GM19043 (cell line): ENCODE data around the gene PIGS.
A peak's percentile ranks its signal among the peaks of the same experiment; 100 is the strongest.
"Not testable (repeated sequence)": the region's sequence is repeated elsewhere in the genome, so short reads cannot be mapped to it uniquely, and the experiment has no call there.

Experiments
- ATAC-seq: cut with Tn5 transposase; IDR thresholded peaks from one replicate; pipeline ENCODE4 v1.9.1; 2021; ENCODE audit warnings: low read depth; ENCODE audit not compliant: unreplicated experiment

PIGS gene

DNA sequence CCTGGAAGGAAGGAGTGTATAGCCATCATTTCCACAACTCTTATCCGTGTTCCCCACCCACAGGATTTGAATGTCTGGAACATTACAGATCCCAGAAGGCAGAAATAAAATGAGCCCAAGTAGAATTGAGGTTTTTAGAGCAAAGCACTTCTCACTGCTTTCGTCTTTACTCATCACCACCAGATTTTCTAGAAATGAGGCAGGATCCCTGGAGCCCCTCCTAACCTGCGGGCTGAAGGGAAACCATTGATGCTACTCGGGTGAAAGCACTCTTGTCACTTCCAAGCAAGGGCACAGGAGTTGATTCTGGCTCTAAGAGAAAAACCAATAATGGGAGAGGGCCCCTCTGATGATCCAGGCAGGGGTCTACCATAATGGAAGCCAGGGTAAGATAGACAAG is 8.2 kb upstream of the PIGS start:
- ATAC-seq, result no peak

DNA sequence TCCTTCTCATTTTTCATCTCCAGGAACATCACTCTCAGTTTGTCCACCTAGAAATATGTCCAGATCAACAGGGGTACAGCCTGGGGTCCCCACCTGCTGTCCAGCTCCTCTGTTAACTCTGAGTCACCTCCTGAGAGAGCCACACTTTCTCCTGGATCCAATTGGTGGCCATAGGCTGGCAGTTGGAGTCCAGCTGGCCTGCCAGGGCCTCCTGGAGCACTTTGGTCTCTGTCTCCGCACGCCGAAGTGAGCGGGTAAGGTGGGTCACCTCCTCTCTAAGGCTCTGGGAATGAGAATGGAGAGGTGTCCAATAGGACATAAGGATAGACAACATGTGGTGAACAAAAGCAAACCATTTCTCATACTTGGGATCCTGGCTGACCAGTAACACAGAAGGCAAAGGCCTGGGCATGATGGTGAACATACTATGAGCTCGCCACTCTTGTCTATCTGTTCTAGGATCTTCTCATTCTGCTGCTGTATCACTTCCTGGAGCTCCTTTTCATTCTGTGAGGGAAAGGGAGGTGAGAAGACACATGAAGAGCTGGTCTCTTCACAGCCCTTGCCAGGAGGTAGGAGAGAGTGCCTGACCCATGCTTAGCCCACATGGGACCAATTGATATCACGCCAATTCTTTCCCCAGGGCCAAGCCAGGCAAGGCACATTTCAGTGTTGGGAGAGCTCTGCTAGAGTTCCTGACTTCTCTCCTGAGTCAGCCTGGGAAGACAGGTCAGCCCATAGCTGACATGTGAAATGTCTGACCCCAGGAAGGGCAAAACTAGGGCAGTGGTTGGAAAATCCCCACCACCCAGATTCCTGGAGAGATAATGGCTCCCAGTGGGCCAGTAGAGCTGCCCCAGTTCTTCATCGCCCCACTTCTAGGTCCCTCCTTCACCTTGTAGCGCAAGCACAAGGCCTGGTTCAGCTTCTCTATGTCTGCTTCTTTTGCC is 7.2 kb upstream of the PIGS start:
- no peak for ATAC-seq

- no peak for ATAC-seq
These were observed 6.1 kb upstream of the PIGS start for GRCh38 chr17:28577466-28577824.

- peak; percentile 86 for ATAC-seq
These were observed 5.6 kb upstream of the PIGS start, which contains the start of gene ALDOC for GRCh38 chr17:28576758-28577465. TSS of gene ALDOC (minus strand) at chr17:28576895. CDS start at chr17:28575532, 1,363 bp downstream.

GRCh38 chr17:28576016-28576415 is 4.7 kb upstream of the PIGS start:
- ATAC-seq, result not testable (repeated sequence)

DNA sequence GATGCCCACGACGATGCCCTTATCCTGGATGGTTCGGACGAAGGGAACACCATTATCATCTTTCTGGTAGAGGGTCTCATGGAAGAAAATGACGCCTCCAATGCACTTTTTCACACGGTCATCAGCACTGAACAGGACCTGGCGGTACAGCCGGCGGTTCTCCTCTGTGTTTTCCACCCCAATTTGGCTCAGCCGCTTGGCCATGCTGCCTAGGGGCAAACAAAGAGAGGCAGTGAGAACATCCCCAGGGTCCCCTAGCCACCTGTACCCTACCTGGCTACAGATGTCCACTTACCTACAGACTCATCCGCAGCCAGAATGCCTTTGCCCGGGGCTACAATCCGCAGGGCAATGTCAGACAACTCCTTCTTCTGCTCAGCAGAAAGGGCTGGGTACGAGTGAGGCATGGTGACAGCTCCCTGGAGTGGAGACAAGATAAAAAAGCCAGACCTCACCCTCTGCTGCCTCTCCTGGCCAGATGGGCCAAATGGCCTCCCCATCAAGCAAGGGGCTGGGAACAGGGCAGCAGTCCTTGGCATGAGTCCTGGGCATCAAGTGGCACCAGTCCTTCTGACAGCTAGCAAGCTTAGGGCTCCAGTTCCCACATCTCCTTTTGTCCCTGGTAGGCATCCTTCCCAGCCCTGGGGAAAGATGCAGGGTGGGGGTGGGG is 3.9 kb upstream of the PIGS start:
- no peak for ATAC-seq

- no peak for ATAC-seq
These were observed 3.2 kb upstream of the PIGS start for GRCh38 chr17:28574526-28574925.

DNA sequence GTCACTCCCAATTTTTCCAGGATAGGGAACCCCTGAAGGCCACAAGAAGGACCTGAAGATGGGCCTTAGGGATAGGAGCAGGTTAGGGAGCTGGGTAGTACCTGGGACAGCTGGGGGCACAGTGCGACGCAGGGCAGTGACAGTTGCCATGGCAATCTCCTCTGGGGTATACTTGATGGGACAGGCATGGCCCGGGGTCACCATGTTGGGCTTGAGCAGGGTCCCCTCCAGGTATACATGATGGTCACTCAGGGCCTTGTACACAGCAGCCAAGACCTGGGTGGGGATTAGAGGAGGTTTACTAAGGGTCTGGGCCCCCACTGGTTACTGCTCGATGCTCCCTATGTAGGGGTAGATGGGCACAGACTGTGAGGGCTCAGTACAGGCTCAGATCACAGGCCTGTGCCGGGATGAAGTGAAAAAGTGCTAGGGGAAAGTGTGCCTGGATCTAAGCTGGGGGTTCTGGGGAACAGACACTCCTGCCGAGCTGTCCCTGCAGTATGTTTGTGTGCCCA is 2.7 kb upstream of the PIGS start:
- ATAC-seq, result no peak

DNA sequence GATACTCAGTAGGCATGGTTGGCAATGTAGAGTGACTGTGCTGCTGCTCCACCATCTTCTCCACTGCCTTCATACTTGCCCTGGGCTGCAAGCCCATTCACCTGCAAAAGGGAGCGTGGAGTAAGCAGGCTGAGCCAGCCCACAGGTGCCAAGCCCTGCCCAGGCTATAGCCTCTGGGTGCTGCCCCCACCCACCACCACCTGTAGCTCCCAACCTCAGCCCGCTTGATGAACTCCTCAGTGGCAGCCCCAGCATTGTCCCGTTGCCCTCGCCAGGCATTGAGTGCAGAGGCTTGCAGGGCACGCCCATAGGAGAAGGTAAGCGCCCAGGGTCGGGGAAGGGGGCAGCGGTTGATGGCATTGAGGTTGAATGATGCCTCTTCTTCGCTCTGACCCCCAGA is 2.2 kb upstream of the PIGS start:
- ATAC-seq, result no peak

- no peak for ATAC-seq
These were observed 1.7 kb upstream of the PIGS start for GRCh38 chr17:28573040-28573380.

GRCh38 chr17:28572259-28573039 is 1.1 kb upstream of the PIGS start:
- ATAC-seq, result no peak

GRCh38 chr17:28570716-28571360 is 486 bp downstream of the PIGS start:
- no peak for ATAC-seq

DNA sequence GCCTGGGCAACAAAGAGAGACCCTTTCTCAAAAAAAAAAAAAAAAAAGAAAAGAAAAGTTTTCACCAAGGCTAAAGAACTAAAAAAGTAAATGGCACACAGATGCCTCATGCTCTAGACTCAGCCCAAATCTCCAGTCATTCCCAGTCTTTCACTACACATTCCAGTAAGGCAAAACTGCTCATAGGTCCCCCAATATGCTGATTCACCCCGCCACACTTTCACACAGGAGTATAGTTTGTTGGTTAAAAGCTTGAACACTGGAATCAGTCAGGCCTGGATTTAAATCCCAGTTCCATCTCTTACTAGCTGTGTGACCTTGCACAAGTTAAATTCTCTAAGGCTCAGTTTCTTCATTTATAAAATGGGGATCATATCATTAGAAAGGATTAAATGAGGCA is 1.9 kb downstream of the PIGS start:
- no peak for ATAC-seq

DNA sequence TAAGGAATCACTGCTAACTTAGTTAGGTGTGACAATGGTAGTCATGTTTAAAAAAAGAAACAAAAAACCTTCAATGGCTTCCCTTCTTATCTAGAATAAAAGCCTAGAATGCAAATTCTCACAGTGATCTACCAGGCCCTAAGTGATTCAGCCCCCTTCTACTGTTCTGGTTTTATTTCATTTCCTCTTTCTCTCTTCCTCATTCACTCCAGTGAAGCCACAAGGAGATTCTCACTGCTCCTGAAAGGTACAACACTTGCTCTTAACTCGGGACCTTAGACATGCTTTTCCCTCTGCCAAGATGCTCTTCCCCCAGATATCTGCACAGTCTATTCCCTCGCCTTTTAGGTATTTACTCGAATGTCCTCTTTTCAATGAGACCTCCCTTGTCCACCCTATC is 3.7 kb downstream of the PIGS start:
- no peak for ATAC-seq

GRCh38 chr17:28563475-28563874 is 7.8 kb downstream of the PIGS start:
- ATAC-seq, result no peak

DNA sequence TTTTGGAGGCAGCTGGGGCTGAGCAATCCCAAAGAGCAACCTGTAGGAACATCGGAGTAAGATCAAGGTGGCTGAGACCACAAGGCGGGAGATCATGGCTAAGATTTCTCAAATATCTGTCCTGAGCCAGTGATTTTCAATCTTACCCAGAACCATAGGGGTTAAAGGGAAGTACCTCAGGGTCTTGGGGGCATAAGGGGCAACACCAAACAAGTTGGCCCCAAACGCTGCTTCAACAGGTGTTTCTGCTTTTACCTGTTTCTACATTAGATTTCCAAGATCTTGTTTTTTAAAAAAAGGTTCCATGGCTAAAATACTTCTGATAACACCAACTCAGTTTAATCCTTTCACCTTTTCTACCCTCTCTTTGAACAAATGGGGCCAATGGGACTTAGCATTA is 16.3 kb downstream of the PIGS start:
- ATAC-seq, result no peak

DNA sequence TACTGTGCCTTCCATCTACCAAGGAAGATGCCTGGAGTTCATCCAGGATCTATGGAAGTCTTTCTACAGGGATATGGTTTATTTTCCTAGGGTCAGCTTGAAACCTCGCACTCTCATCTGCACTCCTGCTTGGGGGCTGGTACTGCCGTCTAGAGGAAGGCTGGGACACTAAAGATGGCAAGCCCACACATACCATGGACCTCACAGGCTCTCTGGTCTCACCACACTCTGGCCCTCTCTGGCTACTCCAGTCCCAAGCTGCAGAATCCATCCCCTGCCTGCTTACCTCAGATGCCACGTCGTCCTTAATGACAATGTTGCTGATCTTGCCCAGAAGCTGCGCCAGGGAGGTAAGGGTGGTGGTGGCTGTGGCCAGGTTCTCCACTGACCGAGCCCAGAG is 16.8 kb downstream of the PIGS start:
- no peak for ATAC-seq

GRCh38 chr17:28553000-28553505 is 18.3 kb downstream of the PIGS start:
- no peak for ATAC-seq

GRCh38 chr17:28552176-28552999 is 18.9 kb downstream of the PIGS start, which contains the start of gene UNC119:
TSS of gene UNC119 (minus strand) at chr17:28552624. CDS start at chr17:28552557, 67 bp downstream.
- ATAC-seq, result peak; percentile 55
